Breast epithelium (tissue), 4 donors: ENCODE measurements around the gene FMN1. TPM values are rescaled to one million over a fixed set of nuclear protein-coding genes. Genes with fewer than 3 reads are reported as not detected.

Source experiments
- DNase-seq, 2 donors: peaks; one replicate each; pipeline ENCODE4 v3.0.0-alpha.2; 2019; ENCODE audit warnings: low spot score in 2 of 2
- H3K27ac ChIP-seq, 2 donors: fragments of 200-600 bp; sonication (generic) in 1 of 2; one replicate each; pipeline ENCODE4 v1.5.1; 2016 to 2019; ENCODE audit warnings: mild to moderate bottlenecking in 1 of 2
- H3K27me3 ChIP-seq, 2 donors: fragments of 200-600 bp; sonication (generic) in 1 of 2; one replicate each; pipeline versions ENCODE4 v1.5.1 to v1.6.0; 2017 to 2019; ENCODE audit warnings: control low read depth in 1 of 2, mild to moderate bottlenecking in 1 of 2
- H3K36me3 ChIP-seq: fragments of 200-600 bp; one replicate; pipeline ENCODE4 v1.5.1; 2019
- H3K4me1 ChIP-seq, 2 donors: fragments of 200-600 bp; sonication (generic); one replicate each; pipeline ENCODE4 v1.5.1; 2016 to 2019; ENCODE audit warnings: control low read depth in 1 of 2
- H3K4me3 ChIP-seq, 3 donors: fragments of 200-600 bp; sonication (generic); 1 replicate in 2 of 3; 2 replicates in 1 of 3; pipeline ENCODE4 v1.5.1; 2016 to 2019; ENCODE audit warnings: mild to moderate bottlenecking in 3 of 3, moderate library complexity in 2 of 3
- H3K9me3 ChIP-seq, 2 donors: fragments of 200-600 bp; sonication (generic) in 1 of 2; one replicate each; pipeline ENCODE4 v1.5.1; 2016 to 2019; ENCODE audit warnings: control low read depth in 1 of 2
- CTCF ChIP-seq, 3 donors: fragments of 450-650 bp; IDR thresholded peaks; one replicate each; pipeline ENCODE4 v1.5.1; 2016 to 2017; ENCODE audit warnings: antibody characterized with exemption in 3 of 3, mild to moderate bottlenecking in 3 of 3, moderate library complexity in 3 of 3
- POLR2A ChIP-seq: fragments of 450-650 bp; IDR thresholded peaks from one replicate; pipeline ENCODE4 v1.6.1; 2016; ENCODE audit warnings: antibody characterized with exemption, mild to moderate bottlenecking, moderate library complexity
- POLR2AphosphoS5 ChIP-seq, 3 donors: sonication (generic); formaldehyde crosslinking; IDR thresholded peaks; one replicate each; pipeline ENCODE4 v1.6.1; 2017; ENCODE audit warnings: antibody characterized with exemption in 3 of 3
- intact Hi-C: fragments of 100-400 bp; cut with DNase I; formaldehyde crosslinking; loops from one replicate; pipeline ENCODE4 v1.15.1; 2023; ENCODE audit warnings: low total_unique reads
- total RNA-seq, 3 donors: library from RNA; depleted of rRNA; stranded (reverse); fragments of >200 nt; gene quantifications; one replicate each; pipeline ENCODE4 v1.1.0, GENCODE V29; 2016

Gene FMN1
- total RNA-seq, 3 donors from 2014 or later, result 33.1 to 56.8 (median 50.7) TPM

GRCh38 chr15:33182278-33182905, 12.1 kb downstream of the FMN1 start:
- intact Hi-C loops, result loop anchor here (10.0 kb wide), 1 partner anchor 992 kb away; no protein-coding TSS in a partner anchor
- no peaks in the 10 kb centered on the region for H3K27me3 ChIP-seq
- no peak for TF ChIP-seq POLR2AphosphoS5 (IDR thresholded peaks at IDR 0.05)
- TF ChIP-seq POLR2A, result no peak
- TF ChIP-seq CTCF (IDR thresholded peaks at IDR 0.05), result no peak
- H3K4me1 ChIP-seq, result no peaks in the 10 kb centered on the region
- H3K27ac ChIP-seq, result no peak overlapping the region
- no peak overlapping the region for H3K4me3 ChIP-seq
- DNase-seq, result no peak
- no peaks in the 10 kb centered on the region for H3K9me3 ChIP-seq
- H3K36me3 ChIP-seq, result no peaks in the 10 kb centered on the region

- no peaks in the 10 kb centered on the region for H3K9me3 ChIP-seq
- H3K27me3 ChIP-seq, result no peaks in the 10 kb centered on the region
- H3K4me1 ChIP-seq, result no peaks in the 10 kb centered on the region
- no peaks in the 10 kb centered on the region for H3K36me3 ChIP-seq
- TF ChIP-seq CTCF (IDR thresholded peaks at IDR 0.05), result no peak
- no peak for TF ChIP-seq POLR2A
- TF ChIP-seq POLR2AphosphoS5 (IDR thresholded peaks at IDR 0.05), result no peak
- no peak overlapping the region for H3K27ac ChIP-seq
- intact Hi-C loops, result loop anchor here (10.0 kb wide), 1 partner anchor 995 kb away; no protein-coding TSS in a partner anchor
- no peak for DNase-seq
- H3K4me3 ChIP-seq, result no peak overlapping the region
These were observed 14.6 kb downstream of the FMN1 start for GRCh38 chr15:33179874-33180273.

GRCh38 chr15:33171202-33171601, 23.3 kb downstream of the FMN1 start:
- intact Hi-C loops, result no loop called here
- TF ChIP-seq POLR2AphosphoS5 (IDR thresholded peaks at IDR 0.05) (no peak), CTCF (IDR thresholded peaks at IDR 0.05) (no peak), POLR2A (no peak)

GRCh38 chr15:33169625-33170024, 24.9 kb downstream of the FMN1 start:
- H3K27me3 ChIP-seq, result no peaks in the 10 kb centered on the region
- intact Hi-C loops, result no loop called here
- H3K4me3 ChIP-seq, result no peak overlapping the region
- no peak for DNase-seq
- H3K27ac ChIP-seq, result no peak overlapping the region
- no peaks in the 10 kb centered on the region for H3K4me1 ChIP-seq
- H3K36me3 ChIP-seq, result no peaks in the 10 kb centered on the region
- H3K9me3 ChIP-seq, result no peaks in the 10 kb centered on the region
- TF ChIP-seq POLR2AphosphoS5 (IDR thresholded peaks at IDR 0.05), result no peak
- TF ChIP-seq POLR2A, result no peak
- no peak for TF ChIP-seq CTCF (IDR thresholded peaks at IDR 0.05)

More at GRCh38 chr15:33171202-33171601, 23.3 kb downstream of the FMN1 start:
- no peaks in the 10 kb centered on the region for H3K27me3 ChIP-seq
- no peak for DNase-seq
- no peak overlapping the region for H3K4me3 ChIP-seq
- no peaks in the 10 kb centered on the region for H3K4me1 ChIP-seq
- no peaks in the 10 kb centered on the region for H3K36me3 ChIP-seq
- no peaks in the 10 kb centered on the region for H3K9me3 ChIP-seq
- H3K27ac ChIP-seq, result no peak overlapping the region

GRCh38 chr15:33168444-33168843, 26.1 kb downstream of the FMN1 start:
- no peaks in the 10 kb centered on the region for H3K27me3 ChIP-seq
- H3K36me3 ChIP-seq, result no peaks in the 10 kb centered on the region
- H3K9me3 ChIP-seq, result no peaks in the 10 kb centered on the region
- no peaks in the 10 kb centered on the region for H3K4me1 ChIP-seq
- no peak overlapping the region for H3K4me3 ChIP-seq
- DNase-seq, result no peak
- intact Hi-C loops, result no loop called here
- TF ChIP-seq POLR2A (no peak), POLR2AphosphoS5 (IDR thresholded peaks at IDR 0.05) (no peak), CTCF (IDR thresholded peaks at IDR 0.05) (no peak)
- H3K27ac ChIP-seq, result no peak overlapping the region
